Activated CD4-positive, alpha-beta T cell treated with anti-CD3 and anti-CD28 coated beads for 36 hours (primary cell): ENCODE measurements around the gene ITPR2. TPM values are rescaled to one million over a fixed set of nuclear protein-coding genes. Genes with fewer than 3 reads are reported as not detected.
A peak's percentile ranks its signal among the peaks of the same experiment; 100 is the strongest.

Experiments used
- ATAC-seq: fragments of 200-7000 bp; cut with Tn5 transposase; one replicate; pipeline ENCODE4 v1.10.0; 2021; ENCODE audit warnings: mild to moderate bottlenecking, moderate library complexity
- CTCF ChIA-PET: fragments of 350-600 bp; sonication (Branson Sonifier 250); formaldehyde crosslinking; loops from one replicate; lab custom pipeline; 2021; ENCODE audit warnings: antibody characterized with exemption; lab: Charles Lee
- POLR2A ChIA-PET: fragments of 350-600 bp; sonication (Branson Sonifier 250); formaldehyde crosslinking; loops from one replicate; lab custom pipeline; 2021; ENCODE audit warnings: antibody characterized with exemption, inconsistent platforms; lab: Charles Lee
- DNase-seq: peaks from one replicate; pipeline ENCODE4 v3.0.0-alpha.2; 2020
- H3K27ac Mint-ChIP-seq: one replicate; pipeline ENCODE4 v1.8.0; 2021; ENCODE audit warnings: mixed read lengths
- H3K27me3 Mint-ChIP-seq: one replicate; pipeline ENCODE4 v1.8.0; 2021; ENCODE audit warnings: mixed read lengths
- H3K36me3 Mint-ChIP-seq: one replicate; pipeline ENCODE4 v1.8.0; 2021; ENCODE audit warnings: low read depth, mixed read lengths
- H3K4me1 Mint-ChIP-seq: one replicate; pipeline ENCODE4 v1.8.0; 2021; ENCODE audit warnings: mixed read lengths
- H3K4me3 Mint-ChIP-seq: one replicate; pipeline ENCODE4 v1.8.0; 2021; ENCODE audit warnings: mild to moderate bottlenecking, moderate library complexity, mixed read lengths
- H3K9me3 Mint-ChIP-seq: one replicate; pipeline ENCODE4 v1.8.0; 2021; ENCODE audit warnings: low read depth, mixed read lengths
- intact Hi-C, 2 experiments: fragments of 100-400 bp; cut with DNase I in 1 of 2; cut with micrococcal nuclease in 1 of 2; formaldehyde crosslinking; loops; one replicate each; pipeline versions ENCODE4 v1.14.2 to v1.15.1; 2022 to 2024; cut with DNase I, micrococcal nuclease
- total RNA-seq, 2 experiments: library from RNA; stranded (reverse); gene quantifications; one replicate each; pipeline ENCODE4 v1.2.3, GENCODE V29; 2021

Gene ITPR2
- total RNA-seq, 2 experiments from 2014 or later: 27.3 to 28.6 TPM

- Mint-ChIP-seq H3K27ac (no peak overlapping the region), H3K4me1 (no peaks in the 10 kb centered on the region), H3K36me3 (peaks cover 15% of the 10 kb centered on the region), H3K27me3 (no peaks in the 10 kb centered on the region), H3K9me3 (no peaks in the 10 kb centered on the region), H3K4me3 (no peak overlapping the region)
- ATAC-seq (no peak), DNase-seq (no peak)
- POLR2A ChIA-PET: no interaction called here
- CTCF ChIA-PET: no interaction called here
- intact Hi-C loops: no loop called here
These were observed 422.3 kb downstream of the ITPR2 start for GRCh38 chr12:26410689-26411088.

- intact Hi-C loops: no loop called here
- Mint-ChIP-seq H3K36me3 (peaks cover 5% of the 10 kb centered on the region), H3K4me1 (no peaks in the 10 kb centered on the region), H3K27ac (no peak overlapping the region), H3K9me3 (no peaks in the 10 kb centered on the region), H3K4me3 (no peak overlapping the region), H3K27me3 (no peaks in the 10 kb centered on the region)
- ChIA-PET CTCF (interaction anchor here (0.6 kb wide), 1 partner anchor 353 kb away, joined by 3 read pairs; no protein-coding TSS in a partner anchor), POLR2A (no interaction called here)
- no peak for ATAC-seq
- DNase-seq: no peak
These were observed 426.2 kb downstream of the ITPR2 start for GRCh38 chr12:26406813-26407212.

GRCh38 chr12:26406391-26406790 lies 426.6 kb downstream of the ITPR2 start:
- Mint-ChIP-seq H3K36me3 (peaks cover 5% of the 10 kb centered on the region), H3K4me1 (no peaks in the 10 kb centered on the region), H3K4me3 (no peak overlapping the region), H3K9me3 (no peaks in the 10 kb centered on the region), H3K27me3 (no peaks in the 10 kb centered on the region), H3K27ac (no peak overlapping the region)
- POLR2A ChIA-PET: no interaction called here
- DNase-seq (no peak), ATAC-seq (no peak)
- CTCF ChIA-PET: interaction anchor here (0.6 kb wide), 1 partner anchor 353 kb away, joined by 3 read pairs; no protein-coding TSS in a partner anchor
- intact Hi-C loops: no loop called here

GRCh38 chr12:26403601-26404000 lies 429.4 kb downstream of the ITPR2 start:
- ChIA-PET POLR2A (no interaction called here), CTCF (no interaction called here)
- Mint-ChIP-seq H3K4me3 (no peak overlapping the region), H3K36me3 (peaks cover 4% of the 10 kb centered on the region), H3K9me3 (no peaks in the 10 kb centered on the region), H3K27me3 (no peaks in the 10 kb centered on the region), H3K27ac (no peak overlapping the region), H3K4me1 (no peaks in the 10 kb centered on the region)
- DNase-seq (no peak), ATAC-seq (no peak)
- intact Hi-C loops: no loop called here

GRCh38 chr12:26402648-26403047 lies 430.3 kb downstream of the ITPR2 start:
- POLR2A ChIA-PET: no interaction called here
- DNase-seq (peak; percentile 10), ATAC-seq (no peak)
- Mint-ChIP-seq H3K4me1 (no peaks in the 10 kb centered on the region), H3K4me3 (no peak overlapping the region), H3K9me3 (no peaks in the 10 kb centered on the region), H3K27me3 (no peaks in the 10 kb centered on the region), H3K27ac (no peak overlapping the region), H3K36me3 (peaks cover 7% of the 10 kb centered on the region)
- CTCF ChIA-PET: no interaction called here
- intact Hi-C loops: no loop called here

GRCh38 chr12:26401874-26402273 lies 431.1 kb downstream of the ITPR2 start:
- Mint-ChIP-seq H3K9me3 (no peaks in the 10 kb centered on the region), H3K4me1 (no peaks in the 10 kb centered on the region), H3K27ac (no peak overlapping the region), H3K36me3 (peaks cover 7% of the 10 kb centered on the region), H3K27me3 (no peaks in the 10 kb centered on the region), H3K4me3 (no peak overlapping the region)
- ChIA-PET CTCF (no interaction called here), POLR2A (no interaction called here)
- no peak for DNase-seq
- intact Hi-C loops: no loop called here
- no peak for ATAC-seq

- DNase-seq: no peak
- no peak overlapping the region for H3K27ac Mint-ChIP-seq
- intact Hi-C loops: no loop called here
- ChIA-PET CTCF (no interaction called here), POLR2A (no interaction called here)
- no peak overlapping the region for H3K4me3 Mint-ChIP-seq
- no peaks in the 10 kb centered on the region for H3K9me3 Mint-ChIP-seq
- no peak for ATAC-seq
- H3K4me1 Mint-ChIP-seq: no peaks in the 10 kb centered on the region
- H3K36me3 Mint-ChIP-seq: peaks cover 7% of the 10 kb centered on the region
- no peaks in the 10 kb centered on the region for H3K27me3 Mint-ChIP-seq
These were observed 432.4 kb downstream of the ITPR2 start for GRCh38 chr12:26400627-26401026.

GRCh38 chr12:26399381-26399780 lies 433.6 kb downstream of the ITPR2 start:
- Mint-ChIP-seq H3K9me3 (no peaks in the 10 kb centered on the region), H3K27me3 (no peaks in the 10 kb centered on the region), H3K27ac (no peak overlapping the region), H3K4me3 (no peak overlapping the region), H3K4me1 (no peaks in the 10 kb centered on the region), H3K36me3 (peaks cover 7% of the 10 kb centered on the region)
- ChIA-PET POLR2A (no interaction called here), CTCF (interaction anchor here (0.8 kb wide), 1 partner anchor 143 kb away, joined by 3 read pairs; no protein-coding TSS in a partner anchor)
- DNase-seq (no peak), ATAC-seq (no peak)
- intact Hi-C loops: no loop called here

- DNase-seq (no peak), ATAC-seq (peak; percentile 36)
- POLR2A ChIA-PET: no interaction called here
- intact Hi-C loops: no loop called here
- no peaks in the 10 kb centered on the region for H3K4me1 Mint-ChIP-seq
- H3K9me3 Mint-ChIP-seq: no peaks in the 10 kb centered on the region
- no peak overlapping the region for H3K4me3 Mint-ChIP-seq
- no peaks in the 10 kb centered on the region for H3K27me3 Mint-ChIP-seq
- CTCF ChIA-PET: no interaction called here
- no peak overlapping the region for H3K27ac Mint-ChIP-seq
- H3K36me3 Mint-ChIP-seq: peaks cover 20% of the 10 kb centered on the region
These were observed 436.6 kb downstream of the ITPR2 start for GRCh38 chr12:26396402-26396801.

GRCh38 chr12:26389343-26389742 lies 443.7 kb downstream of the ITPR2 start:
- intact Hi-C loops: no loop called here

GRCh38 chr12:26384536-26384935 lies 448.5 kb downstream of the ITPR2 start:
- H3K27me3 Mint-ChIP-seq: no peaks in the 10 kb centered on the region
- ChIA-PET CTCF (interaction anchor here (1.5 kb wide), 1 partner anchor 151 kb away, joined by 3 read pairs; no protein-coding TSS in a partner anchor), POLR2A (no interaction called here)
- no peak overlapping the region for H3K4me3 Mint-ChIP-seq
- no peaks in the 10 kb centered on the region for H3K9me3 Mint-ChIP-seq
- peaks cover 57% of the 10 kb centered on the region for H3K36me3 Mint-ChIP-seq
- no peak for ATAC-seq
- intact Hi-C loops: no loop called here
- no peaks in the 10 kb centered on the region for H3K4me1 Mint-ChIP-seq
- no peak overlapping the region for H3K27ac Mint-ChIP-seq
- DNase-seq: no peak

More at GRCh38 chr12:26389343-26389742, 443.7 kb downstream of the ITPR2 start:
- ChIA-PET POLR2A (no interaction called here), CTCF (no interaction called here)
- ATAC-seq (no peak), DNase-seq (no peak)
- Mint-ChIP-seq H3K27ac (no peak overlapping the region), H3K9me3 (no peaks in the 10 kb centered on the region), H3K4me1 (no peaks in the 10 kb centered on the region), H3K27me3 (no peaks in the 10 kb centered on the region), H3K4me3 (no peak overlapping the region), H3K36me3 (peaks cover 57% of the 10 kb centered on the region)

- POLR2A ChIA-PET: no interaction called here
- Mint-ChIP-seq H3K9me3 (no peaks in the 10 kb centered on the region), H3K4me1 (no peaks in the 10 kb centered on the region), H3K36me3 (peaks cover 52% of the 10 kb centered on the region), H3K4me3 (no peak overlapping the region), H3K27me3 (no peaks in the 10 kb centered on the region), H3K27ac (no peak overlapping the region)
- ATAC-seq (no peak), DNase-seq (no peak)
- intact Hi-C loops: no loop called here
- CTCF ChIA-PET: interaction anchor here (1.5 kb wide), 1 partner anchor 150 kb away, joined by 3 read pairs; no protein-coding TSS in a partner anchor
These were observed 450.0 kb downstream of the ITPR2 start for GRCh38 chr12:26383041-26383440.
